ENCODE measurements around the gene TMEM52. TPM values are rescaled to one million over a fixed set of nuclear protein-coding genes. Genes with fewer than 3 reads are reported as not detected.

TMEM52 gene
- total RNA-seq, 4 donors from 2014 or later, result 0.74 to 5.7 (median 3.5) TPM

DNA sequence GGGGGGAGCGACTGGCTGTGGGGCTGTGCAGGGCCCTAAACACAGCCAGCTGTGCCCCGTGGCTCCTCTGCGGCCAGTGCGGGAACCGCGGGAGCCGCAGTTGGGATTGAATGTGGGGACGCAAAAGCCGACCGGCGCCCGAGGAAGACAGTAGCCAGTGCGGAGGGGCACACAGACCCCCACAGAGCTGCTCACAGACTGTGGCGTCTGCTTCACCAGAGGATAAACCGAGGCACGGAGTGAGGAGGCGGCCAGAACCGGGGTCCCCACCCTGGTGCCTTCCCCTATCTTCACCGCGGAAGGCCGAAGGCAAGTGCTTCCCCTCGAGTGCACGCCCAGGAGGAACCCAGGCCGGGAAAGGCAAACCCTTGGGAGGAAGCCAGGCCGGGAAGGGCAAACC, 8.7 kb upstream of the TMEM52 start:
- TF ChIP-seq, protein P1, sequence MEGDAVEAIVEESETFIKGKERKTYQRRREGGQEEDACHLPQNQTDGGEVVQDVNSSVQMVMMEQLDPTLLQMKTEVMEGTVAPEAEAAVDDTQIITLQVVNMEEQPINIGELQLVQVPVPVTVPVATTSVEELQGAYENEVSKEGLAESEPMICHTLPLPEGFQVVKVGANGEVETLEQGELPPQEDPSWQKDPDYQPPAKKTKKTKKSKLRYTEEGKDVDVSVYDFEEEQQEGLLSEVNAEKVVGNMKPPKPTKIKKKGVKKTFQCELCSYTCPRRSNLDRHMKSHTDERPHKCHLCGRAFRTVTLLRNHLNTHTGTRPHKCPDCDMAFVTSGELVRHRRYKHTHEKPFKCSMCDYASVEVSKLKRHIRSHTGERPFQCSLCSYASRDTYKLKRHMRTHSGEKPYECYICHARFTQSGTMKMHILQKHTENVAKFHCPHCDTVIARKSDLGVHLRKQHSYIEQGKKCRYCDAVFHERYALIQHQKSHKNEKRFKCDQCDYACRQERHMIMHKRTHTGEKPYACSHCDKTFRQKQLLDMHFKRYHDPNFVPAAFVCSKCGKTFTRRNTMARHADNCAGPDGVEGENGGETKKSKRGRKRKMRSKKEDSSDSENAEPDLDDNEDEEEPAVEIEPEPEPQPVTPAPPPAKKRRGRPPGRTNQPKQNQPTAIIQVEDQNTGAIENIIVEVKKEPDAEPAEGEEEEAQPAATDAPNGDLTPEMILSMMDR (IDR thresholded peaks at IDR 0.05), result no peak
- ATAC-seq (ENCODE audit: low FRiP score), result no peak
- no peak for DNase-seq (ENCODE audit: low spot score)

DNA sequence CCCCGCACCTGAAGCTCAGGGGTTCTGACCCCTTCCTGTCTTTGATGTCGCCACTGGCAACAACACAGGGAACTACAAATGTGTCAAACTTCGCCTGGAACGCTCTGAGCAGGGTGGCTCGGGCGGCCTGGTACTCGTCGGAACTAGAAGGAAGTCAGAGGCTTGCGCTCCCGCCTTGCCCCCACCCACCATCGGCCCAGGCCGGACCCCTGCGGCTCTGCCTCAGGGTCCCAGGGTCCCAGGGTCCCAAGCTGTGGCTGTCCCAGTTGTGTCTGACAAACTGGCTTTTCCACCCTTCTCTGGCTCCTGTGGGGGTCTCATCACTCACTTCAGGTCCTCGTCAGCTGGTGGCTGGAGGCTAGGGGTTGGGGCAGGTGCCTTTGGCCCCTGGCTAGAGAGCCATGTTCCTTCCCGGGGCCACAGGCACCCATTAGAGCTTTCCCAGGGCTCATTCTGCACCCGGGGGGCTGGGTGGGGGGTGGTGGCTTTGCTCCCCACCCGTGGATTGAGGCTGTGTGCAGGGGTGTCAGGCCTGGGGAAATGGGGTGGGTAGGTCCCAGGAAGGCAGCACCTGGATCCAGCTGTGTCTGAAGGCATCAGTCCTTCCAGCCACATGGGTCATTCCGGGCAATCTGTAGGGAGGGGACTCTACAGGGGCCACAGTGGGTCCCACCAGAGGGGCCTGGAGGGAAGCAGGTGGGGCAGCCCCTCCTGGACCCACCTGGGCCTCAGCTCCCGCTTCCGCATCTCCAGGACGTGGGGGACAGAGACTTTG, 8.0 kb upstream of the TMEM52 start:
- TF ChIP-seq, protein P1 (IDR thresholded peaks at IDR 0.05), result no peak
- DNase-seq (ENCODE audit: low spot score), result no peak
- ATAC-seq (ENCODE audit: low FRiP score), result no peak

DNA sequence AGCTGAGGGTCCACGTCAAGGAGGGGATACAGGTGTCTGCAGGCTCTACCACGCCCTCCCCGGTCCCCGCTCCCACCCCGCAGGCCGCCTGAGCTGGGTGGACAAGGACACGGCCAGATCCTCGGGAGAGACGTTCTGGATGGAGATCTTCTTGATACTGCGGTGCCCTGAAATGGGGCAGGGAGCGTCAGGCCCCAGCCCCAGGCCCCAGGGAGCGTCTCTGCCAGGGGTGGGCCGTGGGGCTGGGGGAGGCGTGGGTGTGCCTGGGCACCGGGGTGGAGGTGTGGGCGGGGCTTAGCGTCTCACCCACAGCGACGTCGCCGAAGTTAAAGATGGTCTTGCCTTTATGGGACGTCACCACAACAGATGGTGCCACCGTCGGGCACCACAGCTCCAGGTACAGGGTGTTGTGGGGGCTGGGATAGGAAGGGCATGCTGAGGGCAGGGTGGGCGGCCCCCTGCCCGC, 7.3 kb upstream of the TMEM52 start:
- ATAC-seq (ENCODE audit: low FRiP score) (no peak), DNase-seq (ENCODE audit: low spot score) (no peak)
- TF ChIP-seq, protein P1 (IDR thresholded peaks at IDR 0.05), result no peak

DNA sequence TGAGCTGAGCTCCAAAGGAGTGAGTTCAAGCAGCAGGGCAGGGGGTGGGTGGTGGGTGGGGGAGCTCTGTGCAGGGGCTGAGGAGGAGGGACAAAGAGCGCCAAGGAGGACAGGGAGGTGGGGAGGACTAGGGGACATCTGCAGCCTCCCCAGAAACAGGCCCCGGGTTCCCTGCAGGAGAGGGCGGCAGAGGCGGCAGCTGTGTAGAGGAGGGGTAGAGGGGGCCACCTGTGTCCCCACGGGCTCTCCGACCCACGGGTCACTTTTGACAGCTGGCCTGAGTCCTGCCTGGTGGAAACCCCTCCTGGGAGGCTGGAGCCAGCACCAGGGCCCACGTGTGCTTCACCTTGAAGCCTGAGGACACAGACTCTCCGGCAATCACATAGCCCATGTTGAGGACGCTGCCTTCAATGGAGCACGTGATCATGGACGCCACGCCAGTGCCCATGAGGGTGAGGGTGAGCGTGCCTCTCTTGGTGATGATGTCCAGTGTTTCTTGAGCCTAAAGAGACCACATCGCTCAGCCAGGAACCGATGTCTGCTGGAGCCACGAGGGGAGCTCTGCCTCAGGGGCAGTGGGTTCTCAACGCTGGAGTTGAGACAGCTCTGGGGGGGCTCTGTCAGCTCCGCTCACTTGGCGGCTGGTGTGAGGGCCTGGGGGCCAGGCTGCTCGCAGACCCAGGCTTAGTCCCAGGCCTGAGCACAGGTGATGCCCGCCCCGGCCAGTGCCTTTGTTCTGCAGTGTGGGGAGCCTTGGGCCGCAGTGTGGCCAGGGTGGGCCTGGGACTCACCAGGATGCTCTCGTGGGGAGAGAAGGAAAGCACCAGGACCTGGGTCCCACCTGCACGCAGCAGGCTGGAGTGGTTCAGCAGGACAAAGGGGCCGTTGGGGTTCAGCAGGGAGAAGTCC, 6.6 kb upstream of the TMEM52 start:
- TF ChIP-seq, protein P1 (IDR thresholded peaks at IDR 0.05), result no peak
- no peak for ATAC-seq (ENCODE audit: low FRiP score)
- DNase-seq (ENCODE audit: low spot score), result no peak

DNA sequence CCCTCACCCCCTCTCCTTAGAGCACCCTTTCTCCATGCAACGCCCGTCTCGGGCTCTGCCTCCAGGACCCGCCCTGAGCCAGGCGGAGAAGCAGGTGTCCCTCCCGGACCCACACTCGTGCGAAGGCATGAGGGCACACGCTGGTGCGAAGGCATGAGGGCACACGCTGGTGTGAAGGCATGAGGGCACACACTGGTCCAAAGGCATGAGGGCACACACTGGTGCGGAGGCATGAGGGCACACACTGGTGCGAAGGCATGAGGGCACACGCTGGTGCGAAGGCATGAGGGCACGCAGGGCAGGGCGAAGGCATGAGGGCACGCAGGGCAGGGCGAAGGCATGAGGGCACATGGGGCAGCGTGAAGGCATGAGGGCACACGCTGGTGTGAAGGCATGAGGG, 5.8 kb upstream of the TMEM52 start:
- ATAC-seq (ENCODE audit: low FRiP score), result no peak

DNA sequence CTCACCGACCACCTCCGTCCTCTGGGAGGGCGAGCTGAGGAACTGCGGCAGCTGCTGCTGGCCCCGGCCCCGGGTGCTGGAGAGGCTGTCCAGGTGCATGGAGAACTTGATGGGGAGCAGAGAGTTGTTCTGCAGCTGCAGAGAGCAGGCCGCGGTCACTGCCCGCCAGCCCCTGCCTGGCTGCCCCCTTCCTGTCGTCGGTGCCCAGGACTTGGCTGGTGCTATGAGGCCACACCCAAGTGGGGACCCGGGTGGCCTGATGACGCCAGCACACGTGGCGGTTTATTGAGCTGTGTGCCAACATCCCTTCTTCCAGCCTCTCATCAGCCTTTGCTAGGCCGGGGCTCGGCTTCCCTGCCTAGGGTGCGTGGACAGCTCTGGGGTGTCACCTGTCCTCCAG, 5.3 kb upstream of the TMEM52 start:
- TF ChIP-seq, protein P1 (IDR thresholded peaks at IDR 0.05), result no peak
- no peak for ATAC-seq (ENCODE audit: low FRiP score)
- no peak for DNase-seq (ENCODE audit: low spot score)

More for the DNA sequence above, 5.8 kb upstream of the TMEM52 start:
- no peak for DNase-seq (ENCODE audit: low spot score)
- TF ChIP-seq, protein P1 (IDR thresholded peaks at IDR 0.05), result no peak
